GM12878 (cell line): Measurements from ENCODE around the gene CCL23. TPM values are rescaled to one million over a fixed set of nuclear protein-coding genes. Genes with fewer than 3 reads are reported as not detected.

Experiments
- ATAC-seq: fragments of 200-7000 bp; cut with Tn5 transposase; 3 replicates; pipeline ENCODE4 v1.9.1; 2020; ENCODE audit warnings: mild to moderate bottlenecking, moderate library complexity
- BruUV-seq: library from RNA; stranded (reverse); fragments of 400-500 nt; replicated peaks from 2 replicates; lab custom pipeline; 2021; lab: Mats Ljungman, UMichigan
- CTCF ChIA-PET: fragments of 300-600 bp; sonication (Branson Sonifier 250); formaldehyde crosslinking; extraction: SDS; loops from one replicate; lab custom pipeline; 2021; ENCODE audit warnings: inconsistent platforms; lab: Yijun Ruan, JAX
- POLR2A ChIA-PET: fragments of 350-600 bp; formaldehyde crosslinking; extraction: SDS; loops from one replicate; lab custom pipeline; 2021; ENCODE audit warnings: inconsistent platforms; lab: Charles Lee
- RAD21 ChIA-PET: fragments of 300-600 bp; sonication (Branson Sonifier 250); formaldehyde crosslinking; loops from one replicate; lab custom pipeline; 2023; ENCODE audit warnings: antibody characterized with exemption; ENCODE audit not compliant: unreplicated experiment; lab: Charles Lee
- SMC1A ChIA-PET: fragments of 300-600 bp; sonication (Branson Sonifier 250); formaldehyde crosslinking; loops from one replicate; lab custom pipeline; 2023; ENCODE audit not compliant: unreplicated experiment, uncharacterized antibody; lab: Charles Lee
- DNase-seq: peaks from one replicate; pipeline ENCODE4 v3.0.0-alpha.2; 2011; ENCODE audit warnings: low read depth, low spot score
- FAIRE-seq: peaks from 3 replicates; lab custom pipeline; 2011; peaks lifted over from hg19 to GRCh38; lab: Jason Lieb, UNC
- H2AFZ ChIP-seq: 2 replicates; pipeline ENCODE4 v1.6.0; 2011; ENCODE audit warnings: low read depth, low read length, control low read depth; ENCODE audit not compliant: control insufficient read depth
- H3K27ac ChIP-seq: 2 replicates; pipeline ENCODE4 v1.5.1; 2011; ENCODE audit warnings: control low read depth; ENCODE audit not compliant: control insufficient read depth, insufficient read depth
- H3K27me3 ChIP-seq, 2 experiments: replicated peaks in 1 of 2; 2 replicates each; pipeline versions ENCODE4 v1.6.0 to v1.6.1; 2011; ENCODE audit warnings: low read length in 1 of 2; ENCODE audit not compliant: control insufficient read depth in 2 of 2, insufficient read depth in 2 of 2
- H3K36me3 ChIP-seq, 2 experiments: 2 replicates each; pipeline ENCODE4 v1.5.1; 2011; ENCODE audit warnings: low read length in 1 of 2; ENCODE audit not compliant: control insufficient read depth in 2 of 2, insufficient read depth in 2 of 2
- H3K4me1 ChIP-seq: 2 replicates; pipeline ENCODE4 v1.6.1; 2011; ENCODE audit warnings: mild to moderate bottlenecking, low read length, moderate library complexity, mixed read lengths; ENCODE audit not compliant: control insufficient read depth, insufficient read depth
- H3K4me2 ChIP-seq: 2 replicates; pipeline ENCODE4 v1.6.0; 2011; ENCODE audit warnings: control low read depth; ENCODE audit not compliant: control insufficient read depth, insufficient read depth
- H3K4me3 ChIP-seq: fragments of 200-600 bp; sonication (generic); 2 replicates; pipeline ENCODE4 v1.5.1; 2016
- H3K79me2 ChIP-seq: 2 replicates; pipeline ENCODE4 v1.6.0; 2011; ENCODE audit warnings: low read length; ENCODE audit not compliant: control insufficient read depth, insufficient read depth
- H3K9ac ChIP-seq: 2 replicates; pipeline ENCODE4 v1.8.0; 2011; ENCODE audit warnings: low read length, control low read depth, mixed read lengths; ENCODE audit not compliant: control insufficient read depth, insufficient read depth
- H3K9me3 ChIP-seq: replicated peaks from 3 replicates; pipeline ENCODE4 v1.5.1; 2011; ENCODE audit warnings: mild to moderate bottlenecking, low read length; ENCODE audit not compliant: control insufficient read depth, insufficient read depth
- H4K20me1 ChIP-seq: 2 replicates; pipeline ENCODE4 v1.6.0; 2011; ENCODE audit not compliant: control insufficient read depth, insufficient read depth
- BMI1 ChIP-seq: fragments of 450-650 bp; IDR thresholded peaks from 2 replicates; pipeline ENCODE4 v1.6.1; 2016; ENCODE audit warnings: mild to moderate bottlenecking, moderate library complexity, borderline replicate concordance
- CHD1 ChIP-seq: IDR thresholded peaks from 2 replicates; pipeline ENCODE4 v1.6.1; 2012; ENCODE audit warnings: low read depth, low read length, improper control_type of control experiment
- IKZF1 ChIP-seq: fragments of 450-650 bp; conservative IDR thresholded peaks from 2 replicates; pipeline ENCODE4 v1.6.1; 2017; ENCODE audit warnings: antibody characterized with exemption, mild to moderate bottlenecking
- MEF2A ChIP-seq: IDR thresholded peaks from 2 replicates; pipeline ENCODE4 v1.6.1; 2011; ENCODE audit warnings: low read depth, mild to moderate bottlenecking, low read length, moderate library complexity; ENCODE audit not compliant: insufficient read depth
- POLR2AphosphoS2 ChIP-seq: IDR thresholded peaks from 2 replicates; pipeline ENCODE4 v1.6.1; 2011; ENCODE audit warnings: low read depth, mild to moderate bottlenecking, low read length, improper control_type of control experiment, moderate library complexity
- RAD51 ChIP-seq: fragments of 450-650 bp; IDR thresholded peaks from 2 replicates; pipeline ENCODE4 v1.6.1; 2016; ENCODE audit warnings: moderate library complexity, mild to moderate bottlenecking, inconsistent platforms
- STAT3 ChIP-seq: IDR thresholded peaks from 2 replicates; pipeline ENCODE4 v1.6.1; 2011; ENCODE audit warnings: low read depth, low read length, improper control_type of control experiment
- SUZ12 ChIP-seq: fragments of 200-600 bp; sonication (generic); IDR thresholded peaks from one replicate; pipeline ENCODE4 v1.6.1; 2018; ENCODE audit warnings: antibody characterized with exemption, mild to moderate bottlenecking; ENCODE audit not compliant: unreplicated experiment
- TCF12 ChIP-seq: IDR thresholded peaks from 2 replicates; pipeline ENCODE4 v1.6.1; 2011; ENCODE audit warnings: low read depth, mild to moderate bottlenecking, low read length
- WRNIP1 ChIP-seq: IDR thresholded peaks from 2 replicates; pipeline ENCODE4 v1.6.1; 2011; ENCODE audit warnings: low read depth, low read length, improper control_type of control experiment, borderline replicate concordance
- ZBTB33 ChIP-seq: fragments of 450-650 bp; IDR thresholded peaks from 2 replicates; pipeline ENCODE4 v1.6.1; 2017; ENCODE audit warnings: mild to moderate bottlenecking
- ZBTB40 ChIP-seq: fragments of 450-650 bp; IDR thresholded peaks from 2 replicates; pipeline ENCODE4 v1.6.1; 2016; ENCODE audit warnings: mild to moderate bottlenecking, moderate library complexity, borderline replicate concordance
- ZNF622 ChIP-seq: fragments of 450-650 bp; IDR thresholded peaks from 2 replicates; pipeline ENCODE4 v1.6.1; 2017; ENCODE audit warnings: mild to moderate bottlenecking, inconsistent platforms
- WGBS: methylation state at CpG from one replicate; pipeline ENCODE4 v1.1.6; 2016; ENCODE audit warnings: low lambda C conversion rate; ENCODE audit not compliant: insufficient replicate concordance, insufficient coverage; ENCODE audit errors: missing lambda C conversion rate; 5-methylcytosine and 5-hydroxymethylcytosine counted together
- in situ Hi-C: fragments of 300-500 bp; cut with MboI; formaldehyde crosslinking; loops from 9 replicates; pipeline ENCODE4 v1.14.3; 2018; ENCODE audit warnings: mixed read lengths
- intact Hi-C: fragments of 100-400 bp; cut with micrococcal nuclease; formaldehyde crosslinking; loops from one replicate; pipeline ENCODE4 v1.14.2; 2022; ENCODE audit not compliant: unreplicated experiment
- polyA plus RNA-seq, 11 experiments: library from polyadenylated mRNA; depleted of rRNA in 4 of 11; unstranded in 6 of 11; stranded (reverse) in 5 of 11; fragments of >200 nt; fragmentation: Nextera tagmentation in 4 of 11; fragmentation: Illumina TruSeq in 1 of 11; extraction: Ambion mirVana in 4 of 11; extraction: Trizol in 1 of 11; gene quantifications; 1 replicate in 1 of 11; 2 replicates in 10 of 11; pipeline versions ENCODE4 v1.2.1 to v1.2.3, GENCODE V29; 2011 to 2016; ENCODE audit warnings: inconsistent platforms in 2 of 11, missing spikeins in 2 of 11, low read depth in 1 of 11
- total RNA-seq, 4 experiments: library from RNA; depleted of rRNA in 3 of 4; stranded (reverse); fragments of >200 nt in 3 of 4; fragmentation: Illumina TruSeq in 1 of 4; extraction: Trizol in 1 of 4; gene quantifications; 2 replicates each; pipeline versions ENCODE4 v1.2.1 to v1.2.3, GENCODE V29; 2013 to 2021
- TF ChIP-seq, protein P1 (sequence below): IDR thresholded peaks from 2 replicates; pipeline ENCODE4 v1.6.1; 2012; ENCODE audit warnings: mild to moderate bottlenecking, low read depth, low read length

CCL23 gene
- total and polyA plus RNA-seq, 10 of the 15 experiments (the other 5 are each of a cell fraction or from before 2014, with no cell fraction given): 0.15 to 0.62 (median 0.41) TPM; not detected in 6

GRCh38 chr17:36027761-36028160 is 10.0 kb upstream of the CCL23 start:
- no peak for TF ChIP-seq ZBTB40
- TF ChIP-seq TCF12: no peak
- TF ChIP-seq BMI1: no peak
- no peak for TF ChIP-seq ZNF622
- no peak for TF ChIP-seq POLR2AphosphoS2
- TF ChIP-seq RAD51: no peak
- no peak for TF ChIP-seq WRNIP1
- no peak for TF ChIP-seq IKZF1
- TF ChIP-seq CHD1: no peak
- no peak for TF ChIP-seq SUZ12
- no peak for TF ChIP-seq STAT3
- no peak for TF ChIP-seq ZBTB33
- no peak for TF ChIP-seq MEF2A
- TF ChIP-seq, protein P1, sequence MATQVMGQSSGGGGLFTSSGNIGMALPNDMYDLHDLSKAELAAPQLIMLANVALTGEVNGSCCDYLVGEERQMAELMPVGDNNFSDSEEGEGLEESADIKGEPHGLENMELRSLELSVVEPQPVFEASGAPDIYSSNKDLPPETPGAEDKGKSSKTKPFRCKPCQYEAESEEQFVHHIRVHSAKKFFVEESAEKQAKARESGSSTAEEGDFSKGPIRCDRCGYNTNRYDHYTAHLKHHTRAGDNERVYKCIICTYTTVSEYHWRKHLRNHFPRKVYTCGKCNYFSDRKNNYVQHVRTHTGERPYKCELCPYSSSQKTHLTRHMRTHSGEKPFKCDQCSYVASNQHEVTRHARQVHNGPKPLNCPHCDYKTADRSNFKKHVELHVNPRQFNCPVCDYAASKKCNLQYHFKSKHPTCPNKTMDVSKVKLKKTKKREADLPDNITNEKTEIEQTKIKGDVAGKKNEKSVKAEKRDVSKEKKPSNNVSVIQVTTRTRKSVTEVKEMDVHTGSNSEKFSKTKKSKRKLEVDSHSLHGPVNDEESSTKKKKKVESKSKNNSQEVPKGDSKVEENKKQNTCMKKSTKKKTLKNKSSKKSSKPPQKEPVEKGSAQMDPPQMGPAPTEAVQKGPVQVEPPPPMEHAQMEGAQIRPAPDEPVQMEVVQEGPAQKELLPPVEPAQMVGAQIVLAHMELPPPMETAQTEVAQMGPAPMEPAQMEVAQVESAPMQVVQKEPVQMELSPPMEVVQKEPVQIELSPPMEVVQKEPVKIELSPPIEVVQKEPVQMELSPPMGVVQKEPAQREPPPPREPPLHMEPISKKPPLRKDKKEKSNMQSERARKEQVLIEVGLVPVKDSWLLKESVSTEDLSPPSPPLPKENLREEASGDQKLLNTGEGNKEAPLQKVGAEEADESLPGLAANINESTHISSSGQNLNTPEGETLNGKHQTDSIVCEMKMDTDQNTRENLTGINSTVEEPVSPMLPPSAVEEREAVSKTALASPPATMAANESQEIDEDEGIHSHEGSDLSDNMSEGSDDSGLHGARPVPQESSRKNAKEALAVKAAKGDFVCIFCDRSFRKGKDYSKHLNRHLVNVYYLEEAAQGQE: no peak
- TF ChIP-seq, all 136 proteins: peak for 0
- H2AFZ ChIP-seq: no peak overlapping the region
- intact Hi-C loops: no loop called here
- 10% methylated on average over 4 of the region's 4 CpGs for WGBS
- H3K79me2 ChIP-seq: no peaks in the 10 kb centered on the region
- no peak overlapping the region for H3K4me3 ChIP-seq
- no peak overlapping the region for H3K9ac ChIP-seq
- SMC1A ChIA-PET: interaction anchor here (0.8 to 2.0 kb wide), 2 partner anchors 10 to 23 kb away, joined by 3 to 6 read pairs; partner anchors contain the start of gene CCL23
- no peaks in the 10 kb centered on the region for H4K20me1 ChIP-seq
- FAIRE-seq (no peak), DNase-seq (no peak), ATAC-seq (no peak)
- POLR2A ChIA-PET: no interaction called here
- CTCF ChIA-PET: interaction anchor here (0.9 to 1.1 kb wide), 2 partner anchors 17 to 45 kb away, joined by 3 read pairs; no protein-coding TSS in a partner anchor
- BruUV-seq: no TSS peak
- H3K4me2 ChIP-seq: no peak overlapping the region
- H3K9me3 ChIP-seq: no peaks in the 10 kb centered on the region; the same call in 2 of the 3 replicates
- H3K27me3 ChIP-seq: no peaks in the 10 kb centered on the region
- no peak overlapping the region for H3K27ac ChIP-seq
- RAD21 ChIA-PET: interaction anchor here (1.5 kb wide), 1 partner anchor 45 kb away, joined by 4 read pairs; no protein-coding TSS in a partner anchor
- in situ Hi-C loops: no loop called here
- no peaks in the 10 kb centered on the region for H3K4me1 ChIP-seq
- H3K36me3 ChIP-seq: no peaks in the 10 kb centered on the region
